ENCODE data around the gene SAG. TPM values are rescaled to one million over a fixed set of nuclear protein-coding genes. Genes with fewer than 3 reads are reported as not detected.

SAG gene
- total and polyA plus RNA-seq, 4 donors, result not detected

DNA sequence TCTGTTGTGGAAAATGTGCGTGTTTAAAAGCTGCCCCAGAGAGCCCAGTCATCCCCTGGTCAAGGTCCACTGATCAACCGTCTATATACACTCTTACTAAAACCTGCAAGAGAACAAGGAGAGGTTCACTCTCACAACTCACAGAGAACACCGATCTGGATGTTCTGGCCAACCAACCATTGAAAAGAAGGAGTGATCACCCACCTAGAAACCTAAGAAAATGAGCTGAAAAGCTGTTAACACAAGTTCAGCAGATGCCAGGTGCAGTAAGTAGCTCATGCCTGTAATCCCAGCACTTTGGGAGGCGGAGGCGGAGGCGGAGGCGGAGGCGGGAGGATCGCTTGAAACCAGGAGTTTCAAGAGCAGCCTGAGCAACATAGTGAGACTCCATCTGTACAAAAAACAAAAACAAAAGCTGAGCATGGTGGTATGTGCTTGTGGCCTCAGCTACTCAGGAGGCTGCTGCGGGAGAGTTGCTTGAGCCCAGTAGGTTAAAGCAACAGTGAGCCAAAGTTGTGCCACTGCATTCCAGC lies 41.7 kb upstream of the SAG start:
- Histone ChIP-seq H3K4me3 (ENCODE audit: low read depth in 1 of 3, low read length in 3 of 3) (no peak overlapping the region), H3K4me1 (ENCODE audit: control insufficient read depth in 4 of 4, insufficient read depth in 4 of 4, low read length in 3 of 4) (peaks cover 0 to 12% (median 0%) of the 10 kb centered on the region in 4 donors), H3K9ac (ENCODE audit: low read depth in 1 of 2, low read length in 2 of 2) (no peak overlapping the region), H3K36me3 (ENCODE audit: control insufficient read depth in 4 of 4, insufficient read depth in 3 of 4, low read depth in 1 of 4, low read length in 3 of 4) (peaks cover 4 to 62% (median 54%) of the 10 kb centered on the region in 4 donors), H3K27me3 (ENCODE audit: control insufficient read depth in 4 of 4, insufficient read depth in 4 of 4, low read length in 3 of 4) (no peaks in the 10 kb centered on the region), H3K9me3 (ENCODE audit: control insufficient read depth in 4 of 4, low read length in 3 of 4) (no peaks in the 10 kb centered on the region), H3K27ac (ENCODE audit: low read depth in 1 of 2, low read length in 2 of 2) (no peak overlapping the region)
- 90% methylated on average over 10 of the region's 10 CpGs for WGBS
- no peak for DNase-seq (ENCODE audit: low spot score)
- TF ChIP-seq RAD21 (IDR thresholded peaks at IDR 0.05), result no peak
- no peak for TF ChIP-seq TAF1 (conservative IDR thresholded peaks at IDR 0.05)
- no peak for TF ChIP-seq ATF3 (IDR thresholded peaks at IDR 0.05)
- peak; percentile 43 to 46 for TF ChIP-seq HNF4A (conservative IDR thresholded peaks at IDR 0.05)
- peak; percentile 8 for TF ChIP-seq SP1 (IDR thresholded peaks at IDR 0.05)
- no peak for TF ChIP-seq GABPA (IDR thresholded peaks at IDR 0.05 in 1 of 2, conservative IDR thresholded peaks at IDR 0.05 in 1 of 2)
- TF ChIP-seq REST (IDR thresholded peaks at IDR 0.05), result no peak

GRCh38 chr2:233266481-233266880 lies 41.1 kb upstream of the SAG start:
- H3K36me3 ChIP-seq (ENCODE audit: control insufficient read depth in 4 of 4, insufficient read depth in 3 of 4, low read depth in 1 of 4, low read length in 3 of 4), result peaks cover 4 to 58% (median 53%) of the 10 kb centered on the region in 4 donors
- no peaks in the 10 kb centered on the region for H3K27me3 ChIP-seq (ENCODE audit: control insufficient read depth in 4 of 4, insufficient read depth in 4 of 4, low read length in 3 of 4)
- H3K27ac ChIP-seq (ENCODE audit: low read depth in 1 of 2, low read length in 2 of 2), result no peak overlapping the region
- no peak for TF ChIP-seq HNF4A (conservative IDR thresholded peaks at IDR 0.05)
- TF ChIP-seq RAD21 (IDR thresholded peaks at IDR 0.05), result no peak
- no peak for TF ChIP-seq EGR1 (IDR thresholded peaks at IDR 0.05; ENCODE audit: low read depth in 2 of 2)
- TF ChIP-seq, protein P1, sequence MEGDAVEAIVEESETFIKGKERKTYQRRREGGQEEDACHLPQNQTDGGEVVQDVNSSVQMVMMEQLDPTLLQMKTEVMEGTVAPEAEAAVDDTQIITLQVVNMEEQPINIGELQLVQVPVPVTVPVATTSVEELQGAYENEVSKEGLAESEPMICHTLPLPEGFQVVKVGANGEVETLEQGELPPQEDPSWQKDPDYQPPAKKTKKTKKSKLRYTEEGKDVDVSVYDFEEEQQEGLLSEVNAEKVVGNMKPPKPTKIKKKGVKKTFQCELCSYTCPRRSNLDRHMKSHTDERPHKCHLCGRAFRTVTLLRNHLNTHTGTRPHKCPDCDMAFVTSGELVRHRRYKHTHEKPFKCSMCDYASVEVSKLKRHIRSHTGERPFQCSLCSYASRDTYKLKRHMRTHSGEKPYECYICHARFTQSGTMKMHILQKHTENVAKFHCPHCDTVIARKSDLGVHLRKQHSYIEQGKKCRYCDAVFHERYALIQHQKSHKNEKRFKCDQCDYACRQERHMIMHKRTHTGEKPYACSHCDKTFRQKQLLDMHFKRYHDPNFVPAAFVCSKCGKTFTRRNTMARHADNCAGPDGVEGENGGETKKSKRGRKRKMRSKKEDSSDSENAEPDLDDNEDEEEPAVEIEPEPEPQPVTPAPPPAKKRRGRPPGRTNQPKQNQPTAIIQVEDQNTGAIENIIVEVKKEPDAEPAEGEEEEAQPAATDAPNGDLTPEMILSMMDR (IDR thresholded peaks at IDR 0.05; ENCODE audit: low read depth, low read length, missing input control), result no peak
- no peak for TF ChIP-seq FOXA1 (IDR thresholded peaks at IDR 0.05)
- 97% methylated on average over 4 of the region's 4 CpGs for WGBS
- peaks cover 0 to 15% (median 2%) of the 10 kb centered on the region in 4 donors for H3K4me1 ChIP-seq (ENCODE audit: control insufficient read depth in 4 of 4, insufficient read depth in 4 of 4, low read length in 3 of 4)
- no peak for DNase-seq (ENCODE audit: low spot score)
- no peaks in the 10 kb centered on the region for H3K9me3 ChIP-seq (ENCODE audit: control insufficient read depth in 4 of 4, low read length in 3 of 4)
- H3K9ac ChIP-seq (ENCODE audit: low read depth in 1 of 2, low read length in 2 of 2), result no peak overlapping the region
- no peak overlapping the region for H3K4me3 ChIP-seq (ENCODE audit: low read depth in 1 of 3, low read length in 3 of 3)

Measured in liver (tissue), 9 donors.